Measurements from ENCODE around the gene SLC6A7.

SLC6A7 gene

DNA sequence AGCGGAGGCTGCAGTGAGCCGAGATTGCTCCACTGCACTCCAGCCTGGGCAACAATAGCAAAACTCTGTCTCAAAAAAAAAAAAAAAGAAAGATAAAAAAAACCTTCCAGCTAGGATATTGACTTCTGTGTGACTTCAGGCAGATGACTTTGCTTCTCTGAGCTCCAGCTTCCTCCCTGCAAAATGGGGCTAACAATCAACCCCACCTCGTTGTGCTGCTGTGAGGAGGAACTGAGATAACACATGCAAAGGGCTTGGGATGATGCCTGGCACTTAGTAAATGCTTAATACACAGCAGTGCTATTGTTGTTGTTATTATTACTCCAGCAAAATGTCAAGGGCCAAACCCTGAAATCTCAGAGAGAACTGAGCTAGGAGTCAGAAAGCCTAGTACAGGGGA lies 26.8 kb upstream of the SLC6A7 start:
- Histone ChIP-seq H4K20me1 (ENCODE audit: insufficient read depth, low read length, poor library complexity, severe bottlenecking) (no peaks in the 10 kb centered on the region), H3K27me3 (ENCODE audit: insufficient read depth, low read length, poor library complexity, severe bottlenecking) (no peaks in the 10 kb centered on the region), H3F3A (ENCODE audit: low read depth) (no peaks in the 10 kb centered on the region), H3K4me2 (ENCODE audit: low read depth, low read length, poor library complexity, severe bottlenecking) (no peak overlapping the region), H3K79me2 (ENCODE audit: insufficient read depth, low read length) (no peaks in the 10 kb centered on the region), H2AFZ (ENCODE audit: low read length) (no peak overlapping the region), H3K4me1 (ENCODE audit: insufficient read depth, low read length, poor library complexity, severe bottlenecking) (peaks cover 33% of the 10 kb centered on the region), H3K9me3 (ENCODE audit: insufficient read depth, low read depth, low read length) (no peaks in the 10 kb centered on the region), H3K9ac (ENCODE audit: low read depth, low read length, poor library complexity, severe bottlenecking) (no peak overlapping the region), H3K36me3 (ENCODE audit: insufficient read depth, low read length) (no peaks in the 10 kb centered on the region), H3K4me3 (ENCODE audit: low read length, poor library complexity, severe bottlenecking) (no peak overlapping the region), H3K9me2 (replicated peaks; ENCODE audit: low read depth, low read length) (no peaks in the 10 kb centered on the region)
- TF ChIP-seq, protein P1, sequence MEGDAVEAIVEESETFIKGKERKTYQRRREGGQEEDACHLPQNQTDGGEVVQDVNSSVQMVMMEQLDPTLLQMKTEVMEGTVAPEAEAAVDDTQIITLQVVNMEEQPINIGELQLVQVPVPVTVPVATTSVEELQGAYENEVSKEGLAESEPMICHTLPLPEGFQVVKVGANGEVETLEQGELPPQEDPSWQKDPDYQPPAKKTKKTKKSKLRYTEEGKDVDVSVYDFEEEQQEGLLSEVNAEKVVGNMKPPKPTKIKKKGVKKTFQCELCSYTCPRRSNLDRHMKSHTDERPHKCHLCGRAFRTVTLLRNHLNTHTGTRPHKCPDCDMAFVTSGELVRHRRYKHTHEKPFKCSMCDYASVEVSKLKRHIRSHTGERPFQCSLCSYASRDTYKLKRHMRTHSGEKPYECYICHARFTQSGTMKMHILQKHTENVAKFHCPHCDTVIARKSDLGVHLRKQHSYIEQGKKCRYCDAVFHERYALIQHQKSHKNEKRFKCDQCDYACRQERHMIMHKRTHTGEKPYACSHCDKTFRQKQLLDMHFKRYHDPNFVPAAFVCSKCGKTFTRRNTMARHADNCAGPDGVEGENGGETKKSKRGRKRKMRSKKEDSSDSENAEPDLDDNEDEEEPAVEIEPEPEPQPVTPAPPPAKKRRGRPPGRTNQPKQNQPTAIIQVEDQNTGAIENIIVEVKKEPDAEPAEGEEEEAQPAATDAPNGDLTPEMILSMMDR (conservative IDR thresholded peaks at IDR 0.05; ENCODE audit: low read length), result no peak
- no peak for TF ChIP-seq EZH2phosphoT487 (IDR thresholded peaks at IDR 0.05; ENCODE audit: borderline replicate concordance)

- H3K27me3 ChIP-seq (ENCODE audit: insufficient read depth, low read length, poor library complexity, severe bottlenecking), result no peaks in the 10 kb centered on the region
- peak overlapping the region; percentile 30 for H3K4me2 ChIP-seq (ENCODE audit: low read depth, low read length, poor library complexity, severe bottlenecking)
Measured at GRCh38 chr5:150163547-150164059, 26.3 kb upstream of the SLC6A7 start.

GRCh38 chr5:150164211-150164980 lies 25.5 kb upstream of the SLC6A7 start:
- Histone ChIP-seq H4K20me1 (ENCODE audit: insufficient read depth, low read length, poor library complexity, severe bottlenecking) (no peaks in the 10 kb centered on the region), H3K36me3 (ENCODE audit: insufficient read depth, low read length) (no peaks in the 10 kb centered on the region), H3K4me3 (ENCODE audit: low read length, poor library complexity, severe bottlenecking) (no peak overlapping the region), H3F3A (ENCODE audit: low read depth) (no peaks in the 10 kb centered on the region), H3K4me2 (ENCODE audit: low read depth, low read length, poor library complexity, severe bottlenecking) (peak overlapping the region; percentile 30), H3K9me3 (ENCODE audit: insufficient read depth, low read depth, low read length) (no peaks in the 10 kb centered on the region), H3K27me3 (ENCODE audit: insufficient read depth, low read length, poor library complexity, severe bottlenecking) (no peaks in the 10 kb centered on the region), H3K9me2 (replicated peaks; ENCODE audit: low read depth, low read length) (no peaks in the 10 kb centered on the region), H2AFZ (ENCODE audit: low read length) (peak overlapping the region; percentile 80), H3K79me2 (ENCODE audit: insufficient read depth, low read length) (no peaks in the 10 kb centered on the region), H3K4me1 (ENCODE audit: insufficient read depth, low read length, poor library complexity, severe bottlenecking) (peaks cover 33% of the 10 kb centered on the region), H3K9ac (ENCODE audit: low read depth, low read length, poor library complexity, severe bottlenecking) (peak overlapping the region; percentile 53)
- TF ChIP-seq, protein P1 (conservative IDR thresholded peaks at IDR 0.05; ENCODE audit: low read length), result no peak
- no peak for TF ChIP-seq EZH2phosphoT487 (IDR thresholded peaks at IDR 0.05; ENCODE audit: borderline replicate concordance)

More at GRCh38 chr5:150163547-150164059, 26.3 kb upstream of the SLC6A7 start:
- peaks cover 33% of the 10 kb centered on the region for H3K4me1 ChIP-seq (ENCODE audit: insufficient read depth, low read length, poor library complexity, severe bottlenecking)
- H2AFZ ChIP-seq (ENCODE audit: low read length), result no peak overlapping the region
- H3K9me2 ChIP-seq (replicated peaks; ENCODE audit: low read depth, low read length), result no peaks in the 10 kb centered on the region
- TF ChIP-seq, protein P1 (conservative IDR thresholded peaks at IDR 0.05; ENCODE audit: low read length), result no peak
- no peak overlapping the region for H3K4me3 ChIP-seq (ENCODE audit: low read length, poor library complexity, severe bottlenecking)
- H3K36me3 ChIP-seq (ENCODE audit: insufficient read depth, low read length), result no peaks in the 10 kb centered on the region
- no peaks in the 10 kb centered on the region for H3K79me2 ChIP-seq (ENCODE audit: insufficient read depth, low read length)
- H3F3A ChIP-seq (ENCODE audit: low read depth), result no peaks in the 10 kb centered on the region
- H3K9me3 ChIP-seq (ENCODE audit: insufficient read depth, low read depth, low read length), result no peaks in the 10 kb centered on the region
- H4K20me1 ChIP-seq (ENCODE audit: insufficient read depth, low read length, poor library complexity, severe bottlenecking), result no peaks in the 10 kb centered on the region
- no peak overlapping the region for H3K9ac ChIP-seq (ENCODE audit: low read depth, low read length, poor library complexity, severe bottlenecking)

All from Loucy (cell line).